Upper lobe of left lung (tissue), 6 donors: Measurements from ENCODE around the gene TCEA3. TPM values are rescaled to one million over a fixed set of nuclear protein-coding genes. Genes with fewer than 3 reads are reported as not detected.

Experiments
- ATAC-seq, 2 donors: fragments of 200-7000 bp; cut with Tn5 transposase; one replicate each; pipeline ENCODE4 v1.9.1; 2022; ENCODE audit warnings: mild to moderate bottlenecking in 2 of 2, moderate library complexity in 2 of 2; ENCODE audit not compliant: low FRiP score in 2 of 2
- DNase-seq, 2 donors: peaks; one replicate each; pipeline ENCODE4 v3.0.0-alpha.2; 2019 to 2020
- H3K27ac ChIP-seq, 4 donors: fragments of 200-600 bp; sonication (generic); one replicate each; pipeline ENCODE4 v1.5.1; 2016 to 2019
- H3K27me3 ChIP-seq, 4 donors: fragments of 200-600 bp; sonication (generic); one replicate each; pipeline ENCODE4 v1.5.1; 2017 to 2019
- H3K36me3 ChIP-seq, 4 donors: fragments of 200-600 bp; sonication (generic); one replicate each; pipeline ENCODE4 v1.5.1; 2016 to 2019
- H3K4me1 ChIP-seq, 4 donors: fragments of 200-600 bp; sonication (generic); one replicate each; pipeline ENCODE4 v1.5.1; 2018 to 2019
- H3K4me3 ChIP-seq, 4 donors: fragments of 200-600 bp; sonication (generic); one replicate each; pipeline ENCODE4 v1.5.1; 2017 to 2019; ENCODE audit warnings: mild to moderate bottlenecking in 2 of 4, moderate library complexity in 1 of 4
- H3K9me3 ChIP-seq, 4 donors: fragments of 200-600 bp; sonication (generic); one replicate each; pipeline ENCODE4 v1.5.1; 2018 to 2019
- EP300 ChIP-seq, 4 donors: sonication (generic); formaldehyde crosslinking; IDR thresholded peaks; one replicate each; pipeline ENCODE4 v1.5.1; 2017; ENCODE audit warnings: antibody characterized with exemption in 4 of 4, control low read depth in 2 of 4
- POLR2A ChIP-seq, 4 donors: fragments of 450-650 bp; IDR thresholded peaks; one replicate each; pipeline ENCODE4 v1.5.1; 2016 to 2017; ENCODE audit warnings: antibody characterized with exemption in 4 of 4, mild to moderate bottlenecking in 2 of 4
- POLR2AphosphoS5 ChIP-seq, 2 donors: sonication (generic); formaldehyde crosslinking; IDR thresholded peaks; one replicate each; pipeline ENCODE4 v1.5.1; 2017; ENCODE audit warnings: antibody characterized with exemption in 2 of 2
- WGBS, 2 donors: methylation state at CpG; one replicate each; pipeline ENCODE4 v1.1.5; 2017 to 2018; 5-methylcytosine and 5-hydroxymethylcytosine counted together
- total RNA-seq, 6 donors: library from RNA; depleted of rRNA in 4 of 6; stranded (reverse); fragments of >200 nt in 4 of 6; gene quantifications; one replicate each; pipeline versions ENCODE4 v1.1.0 to v1.2.1, GENCODE V29; 2016 to 2021
- TF ChIP-seq, protein P1 (sequence below), 6 experiments: fragments of 450-650 bp in 4 of 6; fragments of 200-600 bp in 2 of 6; sonication (generic) in 2 of 6; IDR thresholded peaks; one replicate each; pipeline ENCODE4 v1.5.1; 2016 to 2019; ENCODE audit warnings: antibody characterized with exemption in 6 of 6
- donor health status: DM: no; HTN: no; CAD: no; lungs with moderate emphysema.
- donor health status: DM: no; HTN: yes; CAD: no; lungs with severe emphysema.

TCEA3 gene
- total RNA-seq, 6 donors from 2014 or later = 32.5 to 141 (median 42.9) TPM

DNA sequence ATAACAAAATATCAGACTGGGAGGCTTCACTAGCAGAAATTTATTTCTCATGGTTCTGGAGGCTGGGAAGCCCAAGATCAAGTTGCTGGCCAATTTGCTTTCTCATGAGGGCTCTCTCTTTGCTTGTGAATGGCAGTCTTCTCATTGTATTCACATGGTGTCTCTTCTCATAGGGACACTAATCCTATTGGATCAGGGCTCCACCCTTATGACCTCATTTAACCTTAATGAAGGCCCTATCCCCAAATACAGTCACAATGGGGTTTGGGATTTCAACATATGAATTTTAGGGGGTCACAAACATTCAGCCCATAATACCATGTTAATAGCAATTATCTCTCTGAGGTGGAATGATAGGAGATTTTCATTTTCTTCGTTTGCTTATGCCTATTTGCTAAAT lies 25.3 kb downstream of the TCEA3 start:
- Histone ChIP-seq H3K27me3 (no peaks in the 10 kb centered on the region), H3K4me3 (no peak overlapping the region), H3K9me3 (no peaks in the 10 kb centered on the region), H3K36me3 (peaks cover 0 to 11% (median 0%) of the 10 kb centered on the region in 4 donors), H3K27ac (no peak overlapping the region), H3K4me1 (peaks cover 26 to 40% (median 30%) of the 10 kb centered on the region in 4 donors)
- TF ChIP-seq, protein P1, sequence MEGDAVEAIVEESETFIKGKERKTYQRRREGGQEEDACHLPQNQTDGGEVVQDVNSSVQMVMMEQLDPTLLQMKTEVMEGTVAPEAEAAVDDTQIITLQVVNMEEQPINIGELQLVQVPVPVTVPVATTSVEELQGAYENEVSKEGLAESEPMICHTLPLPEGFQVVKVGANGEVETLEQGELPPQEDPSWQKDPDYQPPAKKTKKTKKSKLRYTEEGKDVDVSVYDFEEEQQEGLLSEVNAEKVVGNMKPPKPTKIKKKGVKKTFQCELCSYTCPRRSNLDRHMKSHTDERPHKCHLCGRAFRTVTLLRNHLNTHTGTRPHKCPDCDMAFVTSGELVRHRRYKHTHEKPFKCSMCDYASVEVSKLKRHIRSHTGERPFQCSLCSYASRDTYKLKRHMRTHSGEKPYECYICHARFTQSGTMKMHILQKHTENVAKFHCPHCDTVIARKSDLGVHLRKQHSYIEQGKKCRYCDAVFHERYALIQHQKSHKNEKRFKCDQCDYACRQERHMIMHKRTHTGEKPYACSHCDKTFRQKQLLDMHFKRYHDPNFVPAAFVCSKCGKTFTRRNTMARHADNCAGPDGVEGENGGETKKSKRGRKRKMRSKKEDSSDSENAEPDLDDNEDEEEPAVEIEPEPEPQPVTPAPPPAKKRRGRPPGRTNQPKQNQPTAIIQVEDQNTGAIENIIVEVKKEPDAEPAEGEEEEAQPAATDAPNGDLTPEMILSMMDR (IDR thresholded peaks at IDR 0.05) = no peak
- TF ChIP-seq POLR2A (IDR thresholded peaks at IDR 0.05) (no peak), EP300 (IDR thresholded peaks at IDR 0.05) (no peak), POLR2AphosphoS5 (IDR thresholded peaks at IDR 0.05) (no peak)
- no peak for ATAC-seq
- 100% methylated on average over 1 of the region's 1 CpG for WGBS, 2 donors
- no peak for DNase-seq

DNA sequence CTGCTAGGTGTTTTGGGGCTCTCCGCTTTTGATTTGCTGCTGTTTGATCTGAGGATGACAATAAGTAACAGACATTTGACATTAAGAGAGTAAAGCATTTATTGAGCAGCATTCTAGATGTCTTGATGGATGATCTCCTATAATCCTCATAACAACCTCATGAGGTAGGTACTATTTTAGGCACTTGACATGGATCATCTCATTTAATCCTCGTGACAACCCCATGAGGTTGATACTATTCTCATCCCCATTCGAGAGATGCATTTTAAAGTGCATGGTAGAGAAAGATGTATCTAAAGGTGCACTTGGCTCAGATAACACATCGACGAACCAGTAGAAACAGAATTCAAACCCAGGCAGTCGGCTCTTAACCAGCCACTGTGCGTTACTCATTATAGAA lies 26.6 kb downstream of the TCEA3 start:
- H3K4me3 ChIP-seq = no peak overlapping the region
- H3K4me1 ChIP-seq = peaks cover 14 to 27% (median 18%) of the 10 kb centered on the region in 4 donors
- TF ChIP-seq EP300 (IDR thresholded peaks at IDR 0.05) = no peak
- no peak for TF ChIP-seq POLR2A (IDR thresholded peaks at IDR 0.05)
- TF ChIP-seq, protein P1 (IDR thresholded peaks at IDR 0.05) = no peak
- no peak for TF ChIP-seq POLR2AphosphoS5 (IDR thresholded peaks at IDR 0.05)
- no peak for DNase-seq
- no peak for ATAC-seq
- 91 to 98% methylated on average over 7 of the region's 7 CpGs for WGBS, 2 donors
- H3K27me3 ChIP-seq = no peaks in the 10 kb centered on the region
- peaks cover 0 to 11% (median 0%) of the 10 kb centered on the region in 4 donors for H3K36me3 ChIP-seq
- no peak overlapping the region for H3K27ac ChIP-seq
- no peaks in the 10 kb centered on the region for H3K9me3 ChIP-seq

DNA sequence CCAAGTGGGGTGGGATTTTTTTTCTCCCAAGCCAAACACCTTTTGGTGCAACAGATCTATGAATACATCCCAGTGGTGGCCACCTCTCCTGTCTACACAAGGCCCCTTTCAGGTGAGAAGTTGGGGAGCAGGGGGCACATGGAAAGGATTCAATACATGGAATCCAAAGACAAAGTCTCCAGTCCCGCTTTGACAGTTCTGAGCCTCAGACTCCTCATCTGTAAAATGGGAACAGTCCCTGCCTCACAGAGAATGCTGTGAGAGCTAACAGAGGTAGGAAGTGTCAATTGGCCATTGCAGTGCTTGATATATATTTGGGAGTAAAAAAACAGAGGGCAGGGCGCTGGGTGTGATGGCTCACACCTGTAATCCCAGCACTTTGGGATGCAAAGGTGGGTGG lies 28.2 kb downstream of the TCEA3 start:
- H3K27ac ChIP-seq = no peak overlapping the region
- 83 to 86% methylated on average over 2 of the region's 2 CpGs for WGBS, 2 donors
- DNase-seq = no peak
- peaks cover 0 to 11% (median 0%) of the 10 kb centered on the region in 4 donors for H3K36me3 ChIP-seq
- no peak for ATAC-seq
- H3K4me3 ChIP-seq = no peak overlapping the region
- peaks cover 9 to 16% (median 13%) of the 10 kb centered on the region in 4 donors for H3K4me1 ChIP-seq
- H3K9me3 ChIP-seq = no peaks in the 10 kb centered on the region
- TF ChIP-seq EP300 (IDR thresholded peaks at IDR 0.05) (no peak), POLR2A (IDR thresholded peaks at IDR 0.05) (no peak), POLR2AphosphoS5 (IDR thresholded peaks at IDR 0.05) (no peak)
- TF ChIP-seq, protein P1 (IDR thresholded peaks at IDR 0.05) = no peak
- no peaks in the 10 kb centered on the region for H3K27me3 ChIP-seq

DNA sequence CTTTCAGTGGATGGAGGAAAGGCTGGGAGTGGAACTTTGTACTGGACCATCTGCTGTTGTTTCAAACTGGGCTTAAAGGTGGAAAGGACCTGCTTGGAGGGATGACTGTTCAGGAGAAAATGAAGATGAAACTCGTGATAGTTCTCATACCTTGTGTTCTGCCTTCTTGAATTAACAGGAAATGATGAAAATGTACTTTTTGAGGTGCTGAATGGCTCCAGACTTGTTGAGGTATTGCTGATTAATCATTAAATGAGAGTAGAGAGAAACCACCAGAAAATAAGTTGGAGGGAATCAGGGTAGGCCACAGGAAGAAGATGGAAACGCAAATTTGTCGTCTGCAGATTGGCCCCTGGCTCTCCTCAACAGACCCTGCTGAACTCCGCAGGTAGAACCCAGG lies 28.7 kb downstream of the TCEA3 start:
- Histone ChIP-seq H3K27me3 (no peaks in the 10 kb centered on the region), H3K27ac (peak overlapping the region in 1 of 4 donors; percentile 61), H3K9me3 (no peaks in the 10 kb centered on the region), H3K4me1 (peaks cover 6 to 15% (median 9%) of the 10 kb centered on the region in 4 donors), H3K4me3 (no peak overlapping the region), H3K36me3 (peaks cover 0 to 11% (median 0%) of the 10 kb centered on the region in 4 donors)
- DNase-seq (no peak), ATAC-seq (no peak)
- TF ChIP-seq POLR2A (IDR thresholded peaks at IDR 0.05) (no peak), POLR2AphosphoS5 (IDR thresholded peaks at IDR 0.05) (no peak), EP300 (IDR thresholded peaks at IDR 0.05) (no peak)
- TF ChIP-seq, protein P1 (IDR thresholded peaks at IDR 0.05) = no peak
- 82 to 85% methylated on average over 4 of the region's 4 CpGs for WGBS, 2 donors

DNA sequence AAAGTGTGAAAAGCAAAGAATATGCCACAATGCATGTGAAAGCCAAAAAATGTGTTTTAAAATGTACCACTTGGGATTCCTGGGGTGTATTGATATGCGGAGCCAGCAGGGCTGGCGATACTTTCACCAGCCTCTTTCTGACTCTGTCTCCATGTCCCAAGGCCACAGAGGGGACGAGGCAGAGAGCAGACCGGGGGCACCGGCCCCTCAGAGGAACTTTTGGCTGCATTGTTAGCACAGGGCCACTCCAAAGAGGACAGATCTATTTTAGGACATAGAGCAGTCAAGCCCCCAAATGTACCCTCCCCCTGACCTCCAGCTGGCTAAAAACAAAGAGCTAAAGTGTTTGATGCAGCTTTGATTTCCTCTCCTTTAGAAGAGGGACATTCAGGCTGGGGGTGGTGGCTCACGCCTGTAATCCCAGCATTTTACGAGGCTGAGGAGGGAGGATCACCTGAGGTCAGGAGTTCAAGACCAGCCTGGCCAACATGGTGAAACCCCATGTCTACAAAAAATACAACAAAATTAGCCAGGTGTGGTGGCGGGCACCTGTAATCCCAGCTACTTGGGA lies 29.3 kb downstream of the TCEA3 start:
- ATAC-seq = no peak

More for the DNA sequence above, 29.3 kb downstream of the TCEA3 start:
- H3K36me3 ChIP-seq = peaks cover 0 to 11% (median 0%) of the 10 kb centered on the region in 4 donors
- peaks cover 6 to 11% (median 8%) of the 10 kb centered on the region in 4 donors for H3K4me1 ChIP-seq
- no peaks in the 10 kb centered on the region for H3K27me3 ChIP-seq
- TF ChIP-seq EP300 (IDR thresholded peaks at IDR 0.05) = no peak
- TF ChIP-seq, protein P1 (IDR thresholded peaks at IDR 0.05) = no peak
- TF ChIP-seq POLR2A (IDR thresholded peaks at IDR 0.05) = no peak
- no peak for TF ChIP-seq POLR2AphosphoS5 (IDR thresholded peaks at IDR 0.05)
- DNase-seq = no peak
- H3K9me3 ChIP-seq = no peaks in the 10 kb centered on the region
- H3K27ac ChIP-seq = peak overlapping the region in 3 of 4 donors; percentile 25 to 61 (median 46)
- WGBS, 2 donors = 65 to 73% methylated on average over 7 to 8 of the region's 8 CpGs
- H3K4me3 ChIP-seq = no peak overlapping the region
